B cell (primary cell): ENCODE measurements around the gene CXADR.

Experiments used
- CTCF ChIP-seq: fragments of 200-600 bp; IDR thresholded peaks from one replicate; pipeline ENCODE4 v1.8.0; 2022; ENCODE audit warnings: antibody characterized with exemption, mild to moderate bottlenecking
- EZH2 ChIP-seq: IDR thresholded peaks from 2 replicates; pipeline ENCODE4 v1.6.1; 2012; ENCODE audit warnings: borderline replicate concordance, low read depth, mild to moderate bottlenecking, moderate library complexity, low read length; ENCODE audit not compliant: insufficient read depth, poor library complexity, severe bottlenecking

- TF ChIP-seq EZH2 (no peak), CTCF (no peak)
Measured at GRCh38 chr21:17631195-17631594, 118.4 kb downstream of the CXADR start.
